Astrocyte (in vitro differentiated cells and primary cell): ENCODE measurements around the gene KRTAP10-8.

Experiments used
- EZH2 ChIP-seq: IDR thresholded peaks from 2 replicates; pipeline ENCODE4 v1.6.1; 2012; ENCODE audit warnings: mild to moderate bottlenecking, low read length, inconsistent platforms; ENCODE audit not compliant: insufficient read depth
- TF ChIP-seq, protein P1 (sequence below): IDR thresholded peaks from 2 replicates; pipeline ENCODE4 v1.5.1; 2011; ENCODE audit warnings: low read depth, mild to moderate bottlenecking, inconsistent platforms, low read length, moderate library complexity; ENCODE audit not compliant: insufficient read depth

DNA sequence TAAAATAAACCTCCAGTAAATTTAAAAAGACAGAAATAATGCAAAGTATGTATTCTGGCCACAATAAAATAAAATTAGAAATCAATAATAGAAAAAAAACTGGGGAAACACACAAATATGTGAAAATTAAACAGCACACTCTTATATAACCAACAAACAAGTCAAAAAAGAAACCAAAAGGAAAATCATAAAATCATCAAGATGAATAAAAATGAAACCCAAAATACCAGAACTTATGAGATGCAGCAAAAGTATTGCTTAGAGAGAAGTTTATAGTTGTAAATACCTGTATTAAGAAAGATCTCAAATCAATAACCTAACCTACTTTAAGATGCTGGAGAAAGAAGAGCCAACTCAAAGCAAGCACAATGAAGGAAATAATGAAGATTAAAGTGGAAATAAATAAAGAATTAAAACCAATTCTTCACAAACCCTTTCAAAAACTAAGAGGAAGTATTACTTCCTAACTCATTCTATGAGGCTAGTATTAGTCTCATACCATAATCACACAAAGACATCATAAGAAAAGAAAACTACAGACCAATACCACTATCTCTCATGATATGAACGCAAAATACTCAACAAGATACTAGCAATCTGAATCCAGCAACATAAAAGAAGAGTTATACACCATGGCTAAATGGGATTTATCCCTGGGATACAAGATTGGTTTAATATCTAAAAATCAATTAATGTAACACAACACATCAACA lies 46.8 kb upstream of the KRTAP10-8 start:
- TF ChIP-seq EZH2: no peak
- TF ChIP-seq, protein P1, sequence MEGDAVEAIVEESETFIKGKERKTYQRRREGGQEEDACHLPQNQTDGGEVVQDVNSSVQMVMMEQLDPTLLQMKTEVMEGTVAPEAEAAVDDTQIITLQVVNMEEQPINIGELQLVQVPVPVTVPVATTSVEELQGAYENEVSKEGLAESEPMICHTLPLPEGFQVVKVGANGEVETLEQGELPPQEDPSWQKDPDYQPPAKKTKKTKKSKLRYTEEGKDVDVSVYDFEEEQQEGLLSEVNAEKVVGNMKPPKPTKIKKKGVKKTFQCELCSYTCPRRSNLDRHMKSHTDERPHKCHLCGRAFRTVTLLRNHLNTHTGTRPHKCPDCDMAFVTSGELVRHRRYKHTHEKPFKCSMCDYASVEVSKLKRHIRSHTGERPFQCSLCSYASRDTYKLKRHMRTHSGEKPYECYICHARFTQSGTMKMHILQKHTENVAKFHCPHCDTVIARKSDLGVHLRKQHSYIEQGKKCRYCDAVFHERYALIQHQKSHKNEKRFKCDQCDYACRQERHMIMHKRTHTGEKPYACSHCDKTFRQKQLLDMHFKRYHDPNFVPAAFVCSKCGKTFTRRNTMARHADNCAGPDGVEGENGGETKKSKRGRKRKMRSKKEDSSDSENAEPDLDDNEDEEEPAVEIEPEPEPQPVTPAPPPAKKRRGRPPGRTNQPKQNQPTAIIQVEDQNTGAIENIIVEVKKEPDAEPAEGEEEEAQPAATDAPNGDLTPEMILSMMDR: no peak
